Kidney epithelial cell (primary cell): ENCODE measurements around the gene GDF10. TPM values are rescaled to one million over a fixed set of nuclear protein-coding genes. Genes with fewer than 3 reads are reported as not detected.

ENCODE experiments used
- DNase-seq: peaks from one replicate; pipeline ENCODE4 v3.0.0-alpha.2; 2010; ENCODE audit warnings: low read depth
- H3K27me3 ChIP-seq: 2 replicates; pipeline ENCODE4 v1.6.0; 2011; ENCODE audit warnings: low read length; ENCODE audit not compliant: control insufficient read depth, insufficient read depth
- H3K36me3 ChIP-seq: 2 replicates; pipeline ENCODE4 v1.5.1; 2011; ENCODE audit warnings: low read length; ENCODE audit not compliant: control insufficient read depth, insufficient read depth
- H3K4me3 ChIP-seq: 2 replicates; pipeline ENCODE4 v1.5.1; 2011; ENCODE audit warnings: low read depth, mild to moderate bottlenecking, control low read depth, low read length
- CTCF ChIP-seq: IDR thresholded peaks from 2 replicates; pipeline ENCODE4 v1.5.1; 2011; ENCODE audit warnings: mild to moderate bottlenecking, moderate library complexity, low read length, control low read depth, inconsistent platforms; ENCODE audit not compliant: insufficient read depth, poor library complexity, severe bottlenecking
- total RNA-seq: library from RNA; depleted of rRNA; stranded (reverse); fragments of >200 nt; gene quantifications from 2 replicates; pipeline ENCODE4 v1.2.3, GENCODE V29; 2015

The GDF10 gene
- total RNA-seq, 1 donor from 2014 or later, result not detected

DNA sequence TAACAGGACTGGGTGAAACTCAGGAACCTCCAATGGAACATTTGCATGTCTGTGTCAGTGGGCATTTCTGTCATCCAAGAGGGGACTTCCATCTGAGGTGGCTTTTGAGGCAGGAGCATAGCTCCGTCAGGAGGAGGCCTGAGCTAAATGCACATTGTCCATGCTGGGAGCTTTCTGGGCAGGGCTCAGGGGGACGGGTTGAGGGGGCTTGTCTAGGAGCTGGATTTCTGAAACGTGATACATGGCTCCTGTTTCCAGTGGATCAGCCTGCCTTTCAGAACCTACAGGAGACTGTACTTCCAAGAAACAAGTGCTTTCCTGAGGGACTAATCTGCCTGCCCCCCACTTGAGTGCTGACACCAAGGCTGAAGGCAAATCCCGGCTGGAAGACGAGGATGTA, 40.5 kb upstream of the GDF10 start:
- Histone ChIP-seq H3K4me3 (no peak overlapping the region), H3K36me3 (no peaks in the 10 kb centered on the region), H3K27me3 (no peaks in the 10 kb centered on the region)
- DNase-seq, result no peak
- no peak for TF ChIP-seq CTCF

GRCh38 chr10:47260505-47261111, 39.4 kb upstream of the GDF10 start:
- H3K27me3 ChIP-seq, result no peaks in the 10 kb centered on the region
- no peak for TF ChIP-seq CTCF

DNA sequence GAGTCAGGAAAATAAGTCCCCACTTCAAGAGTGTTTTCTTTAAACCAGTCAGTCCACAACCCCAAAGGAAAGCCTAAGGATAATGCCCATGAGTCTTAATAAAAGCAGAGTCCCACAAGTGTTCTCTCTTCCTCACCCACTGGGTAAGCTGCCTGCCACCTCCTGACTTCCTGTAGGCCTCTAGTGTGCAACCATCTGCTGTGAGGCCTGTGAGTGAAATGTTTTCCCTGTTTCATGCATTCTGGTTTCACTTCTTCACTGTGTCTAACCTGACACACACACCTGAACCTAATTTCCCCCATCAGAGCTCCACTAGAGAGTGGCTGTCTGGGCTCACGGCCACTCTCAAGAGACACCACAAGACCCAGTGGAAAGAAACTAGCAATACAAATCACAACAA, 38.9 kb upstream of the GDF10 start:
- Histone ChIP-seq H3K4me3 (no peak overlapping the region), H3K36me3 (no peaks in the 10 kb centered on the region), H3K27me3 (no peaks in the 10 kb centered on the region)
- DNase-seq, result no peak
- no peak for TF ChIP-seq CTCF

More at GRCh38 chr10:47260505-47261111, 39.4 kb upstream of the GDF10 start:
- no peak for DNase-seq
- no peak overlapping the region for H3K4me3 ChIP-seq
- H3K36me3 ChIP-seq, result no peaks in the 10 kb centered on the region

DNA sequence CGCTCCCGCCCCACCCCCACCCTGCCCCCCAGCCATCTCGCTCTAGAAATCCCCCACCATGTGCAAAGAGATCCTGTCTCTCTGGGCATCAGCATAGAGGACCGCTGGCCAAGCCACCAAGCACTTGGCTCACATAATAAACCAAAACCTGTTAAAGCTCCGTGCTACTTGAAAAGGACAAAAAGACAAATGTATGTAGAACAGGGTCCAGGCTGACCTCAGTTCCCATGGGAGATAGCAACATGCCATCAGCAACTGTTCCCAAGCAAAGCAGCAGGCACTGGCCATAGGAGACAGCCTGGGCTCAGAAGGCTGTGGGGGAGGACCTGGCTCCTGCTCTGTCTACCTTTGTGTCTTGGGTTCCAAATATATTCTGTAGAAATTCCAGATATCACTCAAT, 38.4 kb upstream of the GDF10 start:
- H3K27me3 ChIP-seq, result no peaks in the 10 kb centered on the region
- H3K4me3 ChIP-seq, result no peak overlapping the region
- no peaks in the 10 kb centered on the region for H3K36me3 ChIP-seq
- no peak for TF ChIP-seq CTCF
- no peak for DNase-seq

DNA sequence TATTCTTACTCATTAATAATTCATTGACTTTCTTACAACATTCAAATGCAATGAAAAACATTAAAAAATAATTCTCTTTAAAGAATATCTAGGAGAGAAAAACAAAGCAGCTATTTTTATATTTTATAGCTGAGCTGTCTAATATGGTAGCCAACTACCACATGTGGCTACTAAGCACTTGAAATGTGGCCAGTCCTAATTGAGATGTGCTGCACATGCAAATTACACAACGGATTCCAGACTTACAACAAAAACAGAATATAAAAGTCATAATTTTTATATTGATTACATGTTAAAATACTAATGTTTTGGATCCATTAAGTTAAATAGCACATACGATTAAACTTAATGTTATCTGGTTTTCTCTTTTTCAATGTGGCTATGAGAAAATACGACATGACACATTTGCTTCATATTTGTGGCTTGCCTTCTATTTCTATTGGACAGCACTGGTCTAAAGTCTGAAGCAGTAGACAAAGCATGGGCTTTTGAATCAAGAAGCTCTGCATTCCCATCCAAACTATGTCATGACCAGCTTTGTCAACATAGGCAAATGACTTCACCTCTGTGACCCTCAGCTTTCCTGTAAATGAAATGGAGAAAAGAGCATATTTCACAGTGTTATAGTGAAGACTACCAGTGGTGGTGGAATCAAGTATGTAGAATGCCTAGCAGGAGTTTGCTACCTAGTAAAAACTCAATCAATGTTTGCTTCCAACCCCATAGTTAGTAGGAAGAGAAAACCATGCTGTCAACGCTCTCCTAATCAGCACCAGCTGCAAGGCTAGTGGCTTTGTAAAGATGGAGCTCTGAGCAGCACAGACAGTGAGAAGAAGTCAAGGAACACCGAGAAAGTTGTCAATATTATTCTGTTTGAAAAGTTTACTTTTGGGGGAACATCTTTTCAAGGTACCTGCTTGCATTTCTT, 37.1 kb upstream of the GDF10 start:
- TF ChIP-seq CTCF, result no peak
- DNase-seq, result no peak
- Histone ChIP-seq H3K27me3 (no peaks in the 10 kb centered on the region), H3K36me3 (no peaks in the 10 kb centered on the region), H3K4me3 (no peak overlapping the region)
